HG02885 (cell line): ENCODE data around the gene OPA3.
A peak's percentile ranks its signal among the peaks of the same experiment; 100 is the strongest.
"Not testable (repeated sequence)": the region's sequence is repeated elsewhere in the genome, so short reads cannot be mapped to it uniquely, and the experiment has no call there.

ENCODE experiments used
- ATAC-seq: cut with Tn5 transposase; IDR thresholded peaks from one replicate; pipeline ENCODE4 v1.9.1; 2021; ENCODE audit warnings: mild to moderate bottlenecking; ENCODE audit not compliant: unreplicated experiment, poor library complexity

Gene OPA3

GRCh38 chr19:45526143-45526542 is 58.5 kb downstream of the OPA3 start:
- ATAC-seq = no peak

- no peak for ATAC-seq
Observed at GRCh38 chr19:45524575-45525129, 60.0 kb downstream of the OPA3 start.

DNA sequence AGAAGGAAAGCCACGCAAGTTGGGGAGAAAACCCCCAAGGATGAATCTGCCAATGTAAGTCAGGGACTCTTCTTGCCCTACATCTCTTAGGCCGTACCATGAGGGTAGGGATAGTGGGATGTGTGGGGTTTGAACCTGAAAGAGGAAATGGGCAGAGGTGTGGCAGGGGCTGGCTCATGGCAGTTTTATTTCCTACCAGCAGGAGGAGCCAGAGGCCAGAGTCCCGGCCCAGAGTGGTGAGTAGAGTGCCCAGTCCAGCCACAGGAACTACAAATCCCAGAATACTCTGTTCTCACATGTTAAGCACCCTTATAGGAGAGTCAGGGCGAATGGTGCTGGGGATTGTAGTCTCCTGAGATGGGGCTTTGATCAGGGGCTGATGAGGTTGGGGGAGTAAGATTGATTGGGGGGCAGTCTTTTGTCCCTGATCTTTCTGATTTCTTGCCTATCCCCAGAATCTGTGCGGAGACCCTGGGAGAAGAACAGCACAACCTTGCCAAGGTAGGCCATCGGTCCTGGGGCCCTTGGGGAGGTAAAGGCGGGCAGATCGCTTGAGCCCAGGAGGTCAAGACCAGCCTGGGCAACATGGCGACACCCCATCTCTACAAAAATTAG is 60.9 kb downstream of the OPA3 start:
- peak; percentile 74 for ATAC-seq

DNA sequence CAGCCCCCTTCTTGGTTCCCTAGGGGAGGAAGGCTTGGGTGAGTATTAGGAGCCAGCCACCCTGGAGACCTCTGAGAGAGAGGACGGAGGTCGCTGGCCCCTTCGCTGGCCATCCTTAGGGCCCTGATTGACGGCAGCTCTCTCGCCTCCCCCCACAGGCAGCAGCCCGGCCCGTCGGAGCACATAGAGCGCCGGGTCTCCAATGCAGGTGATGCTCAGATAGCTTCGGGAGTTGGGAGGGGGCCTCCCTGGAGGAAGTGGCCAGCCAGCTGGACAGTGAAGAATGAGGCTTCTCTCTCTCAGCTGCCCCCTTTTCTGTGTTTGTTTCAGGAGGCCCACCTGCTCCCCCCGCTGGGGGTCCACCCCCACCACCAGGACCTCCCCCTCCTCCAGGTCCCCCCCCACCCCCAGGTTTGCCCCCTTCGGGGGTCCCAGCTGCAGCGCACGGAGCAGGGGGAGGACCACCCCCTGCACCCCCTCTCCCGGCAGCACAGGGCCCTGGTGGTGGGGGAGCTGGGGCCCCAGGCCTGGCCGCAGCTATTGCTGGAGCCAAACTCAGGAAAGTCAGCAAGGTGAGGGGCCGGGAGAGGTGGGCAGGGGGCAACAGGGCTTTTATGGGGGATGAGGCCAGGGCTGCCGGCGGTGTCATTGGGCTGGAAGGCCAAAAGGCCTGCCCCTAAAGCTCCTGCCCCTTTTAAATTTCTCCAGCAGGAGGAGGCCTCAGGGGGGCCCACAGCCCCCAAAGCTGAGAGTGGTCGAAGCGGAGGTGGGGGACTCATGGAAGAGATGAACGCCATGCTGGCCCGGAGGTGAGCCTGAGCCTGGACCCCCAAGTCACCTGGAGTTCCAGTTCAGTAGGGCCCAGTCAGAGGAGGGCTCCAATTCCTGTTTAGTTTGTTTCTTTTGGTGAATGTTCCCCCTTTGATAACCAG is 62.3 kb downstream of the OPA3 start:
- no peak for ATAC-seq

DNA sequence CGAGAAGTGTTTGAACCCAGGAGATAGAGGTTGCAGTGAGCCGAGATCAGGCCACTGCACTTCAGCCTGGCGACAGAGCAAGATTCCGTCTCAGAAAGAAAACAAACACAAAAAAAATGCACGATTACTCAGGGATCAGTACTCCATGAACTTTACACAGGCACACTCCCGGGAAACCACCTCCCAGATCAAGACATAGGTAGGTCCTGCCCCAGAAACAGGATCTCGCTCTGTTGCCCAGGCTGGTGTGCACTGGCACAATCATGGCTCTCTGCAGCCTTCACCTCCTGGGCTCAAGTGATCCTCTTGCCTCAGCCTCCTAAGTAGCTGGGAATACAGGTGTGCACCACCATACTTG is 66.2 kb downstream of the OPA3 start:
- no peak for ATAC-seq

- ATAC-seq = no peak
Observed at GRCh38 chr19:45517641-45518468, 66.7 kb downstream of the OPA3 start.

- no peak for ATAC-seq
Observed at GRCh38 chr19:45517238-45517637, 67.4 kb downstream of the OPA3 start.

GRCh38 chr19:45515807-45516401 is 68.7 kb downstream of the OPA3 start:
- ATAC-seq = no peak

DNA sequence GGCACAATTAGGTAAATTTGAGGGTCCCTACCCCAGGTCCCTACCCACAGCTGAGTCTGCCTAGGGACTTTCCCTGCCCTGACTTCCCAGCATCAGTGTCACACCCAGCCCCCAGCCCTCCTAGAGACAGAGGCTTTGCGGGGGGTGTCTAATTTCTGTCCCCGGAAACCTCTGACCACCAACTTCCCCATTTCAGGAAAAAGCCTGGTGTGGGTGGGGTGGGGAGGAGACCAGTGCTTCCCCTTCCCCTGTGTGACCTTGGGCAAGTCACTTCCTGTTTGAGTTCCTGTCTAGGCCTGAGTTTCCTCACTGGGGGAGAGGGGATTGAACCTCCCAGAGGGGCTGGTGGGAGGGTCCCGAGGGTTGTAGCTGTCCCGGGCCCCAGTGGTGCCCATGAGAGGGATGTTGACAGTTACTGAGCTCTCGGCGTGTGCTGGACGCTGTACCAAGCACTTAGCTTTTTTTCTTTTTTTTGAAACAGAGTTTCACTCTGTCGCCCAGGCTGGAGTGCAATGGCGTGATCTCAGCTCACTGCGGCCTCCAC is 69.4 kb downstream of the OPA3 start:
- no peak for ATAC-seq

DNA sequence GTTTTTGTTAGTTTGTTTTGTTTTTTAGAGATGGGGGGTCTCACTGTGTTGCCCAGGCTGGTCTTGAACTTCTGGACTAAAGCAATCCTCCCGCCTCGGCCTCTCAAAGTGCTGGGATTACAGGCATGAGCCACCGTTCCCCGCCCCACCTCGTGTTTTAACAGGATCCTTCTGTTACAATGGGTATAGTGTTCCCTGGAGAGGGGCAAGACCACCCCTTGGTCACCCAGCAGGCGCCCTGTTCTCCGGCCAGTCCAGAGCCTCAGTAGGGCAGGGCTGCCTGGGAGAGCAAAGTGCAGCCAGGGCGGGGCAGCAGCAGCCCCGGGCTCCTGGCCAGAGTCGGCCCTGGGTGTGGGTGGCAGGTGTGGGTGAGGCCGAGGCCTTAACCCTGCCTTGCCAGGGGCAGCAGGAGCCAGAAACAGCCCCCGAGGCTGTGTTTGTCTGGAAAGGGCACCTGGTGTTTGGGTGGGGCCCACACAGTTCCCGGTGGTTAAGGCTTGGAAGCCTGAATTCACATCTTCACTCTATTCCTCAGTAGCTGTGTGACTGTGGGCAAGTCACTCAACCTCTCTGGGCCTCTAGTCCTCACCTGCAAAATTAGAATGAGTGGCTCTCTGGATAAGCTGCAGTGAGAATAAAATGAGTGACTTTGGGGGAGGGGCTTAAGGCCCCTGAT is 70.1 kb downstream of the OPA3 start:
- ATAC-seq = no peak

- no peak for ATAC-seq
Observed at GRCh38 chr19:45512881-45513483, 71.6 kb downstream of the OPA3 start.

GRCh38 chr19:45511074-45511473 is 73.5 kb downstream of the OPA3 start:
- no peak for ATAC-seq

DNA sequence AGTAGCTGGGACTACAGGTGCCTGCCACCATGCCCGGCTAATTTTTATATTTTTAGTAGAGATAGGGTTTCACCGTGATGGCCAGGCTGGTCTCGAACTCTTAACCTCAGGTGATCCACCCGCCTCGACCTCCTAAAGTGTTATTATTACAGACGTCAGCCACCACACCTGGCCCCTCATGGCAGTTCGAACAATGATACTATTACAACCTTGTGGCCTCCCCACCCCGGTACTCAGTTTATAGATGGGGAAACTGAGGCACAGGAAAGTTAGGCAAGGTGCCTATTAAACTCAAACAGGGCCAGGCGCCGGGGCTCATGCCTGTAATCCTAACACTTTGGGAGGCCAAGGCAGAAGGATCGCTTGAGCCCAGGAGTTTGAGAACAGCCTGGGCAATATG is 74.2 kb downstream of the OPA3 start:
- ATAC-seq = not testable (repeated sequence)

GRCh38 chr19:45509692-45510015 is 74.9 kb downstream of the OPA3 start:
- ATAC-seq = no peak

- ATAC-seq = no peak
Observed at GRCh38 chr19:45508861-45509691, 75.5 kb downstream of the OPA3 start.

GRCh38 chr19:45508417-45508860 is 76.2 kb downstream of the OPA3 start:
- ATAC-seq = no peak

GRCh38 chr19:45507872-45508416 is 76.7 kb downstream of the OPA3 start:
- ATAC-seq = no peak
